Neuronal stem cell (in vitro differentiated cells): ENCODE measurements around the gene TIMM9.

Source experiments
- DNase-seq: peaks from one replicate; pipeline ENCODE4 v3.0.0-alpha.2; 2013; ENCODE audit warnings: low spot score
- H2AFZ ChIP-seq: one replicate; pipeline ENCODE4 v1.6.1; 2013; ENCODE audit warnings: mild to moderate bottlenecking, low read length, inconsistent platforms
- H2AK5ac ChIP-seq: 2 replicates; pipeline ENCODE4 v1.6.1; 2013; ENCODE audit warnings: low read depth, mild to moderate bottlenecking, inconsistent platforms, low read length, moderate library complexity, mixed read lengths
- H2BK120ac ChIP-seq: 2 replicates; pipeline ENCODE4 v1.6.1; 2013; ENCODE audit warnings: low read depth, mild to moderate bottlenecking, inconsistent platforms, low read length, moderate library complexity, mixed read lengths
- H2BK12ac ChIP-seq: one replicate; pipeline ENCODE4 v1.6.1; 2013; ENCODE audit warnings: low read length, inconsistent platforms
- H2BK15ac ChIP-seq: 2 replicates; pipeline ENCODE4 v1.6.1; 2013; ENCODE audit warnings: mild to moderate bottlenecking, low read length, inconsistent platforms, mixed read lengths
- H2BK5ac ChIP-seq: one replicate; pipeline ENCODE4 v1.6.1; 2013; ENCODE audit warnings: inconsistent platforms, mild to moderate bottlenecking, low read length, moderate library complexity
- H3K14ac ChIP-seq: one replicate; pipeline ENCODE4 v1.6.1; 2013; ENCODE audit warnings: low read length, inconsistent platforms
- H3K18ac ChIP-seq: 2 replicates; pipeline ENCODE4 v1.6.1; 2013; ENCODE audit warnings: low read length, inconsistent platforms
- H3K23ac ChIP-seq: 2 replicates; pipeline ENCODE4 v1.6.1; 2013; ENCODE audit warnings: low read depth, mild to moderate bottlenecking, mixed read lengths, low read length, inconsistent platforms; ENCODE audit not compliant: poor library complexity
- H3K27ac ChIP-seq: replicated peaks from 3 replicates; pipeline ENCODE4 v1.5.1; 2013; ENCODE audit warnings: low read length, inconsistent platforms
- H3K27me3 ChIP-seq, 3 experiments: 2 replicates each; pipeline ENCODE4 v1.6.1; 2013; ENCODE audit warnings: low read length in 3 of 3, mild to moderate bottlenecking in 2 of 3, inconsistent platforms in 1 of 3, low read depth in 1 of 3, mixed read lengths in 1 of 3, moderate library complexity in 1 of 3; ENCODE audit not compliant: control insufficient read depth in 3 of 3, insufficient read depth in 3 of 3
- H3K36me3 ChIP-seq, 2 donors: replicated peaks in 1 of 2; 2 replicates each; pipeline ENCODE4 v1.6.1; 2013; ENCODE audit warnings: low read length in 2 of 2; ENCODE audit not compliant: control insufficient read depth in 2 of 2, insufficient read depth in 2 of 2
- H3K4ac ChIP-seq: 2 replicates; pipeline ENCODE4 v1.6.1; 2013; ENCODE audit warnings: inconsistent platforms, mild to moderate bottlenecking, low read length, moderate library complexity
- H3K4me1 ChIP-seq, 2 donors: 1 replicate in 1 of 2; 2 replicates in 1 of 2; pipeline ENCODE4 v1.6.1; 2013; ENCODE audit warnings: low read length in 2 of 2, low read depth in 1 of 2; ENCODE audit not compliant: control insufficient read depth in 2 of 2, insufficient read depth in 1 of 2
- H3K4me2 ChIP-seq: one replicate; pipeline ENCODE4 v1.6.1; 2013; ENCODE audit warnings: mild to moderate bottlenecking, low read length, inconsistent platforms; ENCODE audit not compliant: insufficient read depth, poor library complexity, severe bottlenecking
- H3K4me3 ChIP-seq, 2 donors: 2 replicates each; pipeline ENCODE4 v1.5.1; 2013; ENCODE audit warnings: low read length in 2 of 2, mild to moderate bottlenecking in 2 of 2, inconsistent platforms in 1 of 2, moderate library complexity in 1 of 2
- H3K79me1 ChIP-seq: one replicate; pipeline ENCODE4 v1.6.1; 2013; ENCODE audit warnings: low read depth, mild to moderate bottlenecking, inconsistent platforms, low read length, moderate library complexity
- H3K9ac ChIP-seq: one replicate; pipeline ENCODE4 v1.6.1; 2013; ENCODE audit warnings: mild to moderate bottlenecking, low read depth, low read length, inconsistent platforms; ENCODE audit not compliant: poor library complexity
- H3K9me3 ChIP-seq, 2 donors: replicated peaks in 1 of 2; 2 replicates each; pipeline versions ENCODE3 to v1.6.1; 2013; ENCODE audit warnings: low read length in 2 of 2, mild to moderate bottlenecking in 2 of 2, inconsistent platforms in 1 of 2, low read depth in 1 of 2, mixed read lengths in 1 of 2, moderate library complexity in 1 of 2; ENCODE audit not compliant: control insufficient read depth in 2 of 2, insufficient read depth in 1 of 2
- H4K8ac ChIP-seq: one replicate; pipeline ENCODE4 v1.6.1; 2013; ENCODE audit warnings: low read depth, mild to moderate bottlenecking, inconsistent platforms, low read length, moderate library complexity
- H4K91ac ChIP-seq: one replicate; pipeline ENCODE4 v1.6.1; 2013; ENCODE audit warnings: low read length, low read depth, mild to moderate bottlenecking, inconsistent platforms; ENCODE audit not compliant: poor library complexity
- WGBS, 2 donors: extraction: QIAGEN DNeasy Blood & Tissue Kit; methylation state at CpG; one replicate each; pipeline ENCODE4 v1.1.7; 2013; ENCODE audit warnings: missing lambda C conversion rate in 2 of 2, mixed read lengths in 1 of 2; ENCODE audit not compliant: insufficient read length in 2 of 2, insufficient replicate concordance in 1 of 2; ENCODE audit errors: extremely low coverage in 2 of 2; 5-methylcytosine and 5-hydroxymethylcytosine counted together

Gene TIMM9

GRCh38 chr14:58460772-58461171, 33.4 kb upstream of the TIMM9 start:
- H3K27ac ChIP-seq: no peak overlapping the region

GRCh38 chr14:58455593-58456265, 28.4 kb upstream of the TIMM9 start:
- no peak overlapping the region for H2BK15ac ChIP-seq
- no peak overlapping the region for H2AK5ac ChIP-seq
- H3K9ac ChIP-seq: no peak overlapping the region
- no peak overlapping the region for H4K8ac ChIP-seq
- H2BK120ac ChIP-seq: no peak overlapping the region
- H3K79me1 ChIP-seq: peaks cover 2% of the 10 kb centered on the region
- H2BK12ac ChIP-seq: no peak overlapping the region
- no peak overlapping the region for H3K4me2 ChIP-seq
- no peak for DNase-seq
- H3K36me3 ChIP-seq: peaks cover 9 to 100% of the 10 kb centered on the region in 2 donors
- H3K23ac ChIP-seq: no peak overlapping the region
- WGBS, 2 donors: no CpG with 5 or more reads among the region's 9 CpGs
- no peak overlapping the region for H3K14ac ChIP-seq
- no peak overlapping the region for H2BK5ac ChIP-seq
- no peak overlapping the region for H2AFZ ChIP-seq
- H3K27me3 ChIP-seq: no peaks in the 10 kb centered on the region
- H3K4me3 ChIP-seq: no peak overlapping the region
- H3K18ac ChIP-seq: no peak overlapping the region
- H3K4me1 ChIP-seq: no peaks in the 10 kb centered on the region
- no peak overlapping the region for H4K91ac ChIP-seq
- H3K27ac ChIP-seq: no peak overlapping the region
- H3K4ac ChIP-seq: no peak overlapping the region
- H3K9me3 ChIP-seq: no peaks in the 10 kb centered on the region

More at GRCh38 chr14:58460772-58461171, 33.4 kb upstream of the TIMM9 start:
- no peak overlapping the region for H2BK12ac ChIP-seq
- peaks cover 2 to 97% of the 10 kb centered on the region in 2 donors for H3K36me3 ChIP-seq
- no peak overlapping the region for H3K14ac ChIP-seq
- H4K8ac ChIP-seq: no peak overlapping the region
- H3K23ac ChIP-seq: no peak overlapping the region
- no peak overlapping the region for H2BK5ac ChIP-seq
- no peaks in the 10 kb centered on the region for H3K79me1 ChIP-seq
- no peak overlapping the region for H3K4ac ChIP-seq
- DNase-seq: no peak
- H2AFZ ChIP-seq: no peak overlapping the region
- no peak overlapping the region for H2BK15ac ChIP-seq
- H2AK5ac ChIP-seq: no peak overlapping the region
- no peak overlapping the region for H3K4me2 ChIP-seq
- no peaks in the 10 kb centered on the region for H3K4me1 ChIP-seq
- H3K27me3 ChIP-seq: no peaks in the 10 kb centered on the region
- no peak overlapping the region for H3K4me3 ChIP-seq
- no peak overlapping the region for H3K9ac ChIP-seq
- no peak overlapping the region for H4K91ac ChIP-seq
- H3K9me3 ChIP-seq: no peaks in the 10 kb centered on the region
- no CpG with 5 or more reads among the region's 2 CpGs for WGBS, 2 donors
- no peak overlapping the region for H2BK120ac ChIP-seq
- H3K18ac ChIP-seq: no peak overlapping the region

- H3K27ac ChIP-seq: no peak overlapping the region
- H3K36me3 ChIP-seq: peaks cover 13 to 96% of the 10 kb centered on the region in 2 donors
Measured at GRCh38 chr14:58444627-58445026, 17.3 kb upstream of the TIMM9 start.

GRCh38 chr14:58439476-58439875, 12.1 kb upstream of the TIMM9 start:
- Histone ChIP-seq H2BK5ac (no peak overlapping the region), H4K91ac (no peak overlapping the region), H3K4me3 (no peak overlapping the region), H3K4me2 (no peak overlapping the region), H3K23ac (no peak overlapping the region), H3K9ac (no peak overlapping the region), H3K14ac (no peak overlapping the region), H2BK120ac (no peak overlapping the region), H2AK5ac (no peak overlapping the region), H2AFZ (no peak overlapping the region), H3K9me3 (no peaks in the 10 kb centered on the region), H2BK15ac (no peak overlapping the region), H3K27ac (no peak overlapping the region), H3K27me3 (no peaks in the 10 kb centered on the region), H3K36me3 (peaks cover 3 to 97% of the 10 kb centered on the region in 2 donors), H4K8ac (no peak overlapping the region), H2BK12ac (no peak overlapping the region), H3K79me1 (no peaks in the 10 kb centered on the region), H3K4me1 (no peaks in the 10 kb centered on the region), H3K18ac (no peak overlapping the region), H3K4ac (no peak overlapping the region)
- WGBS, 2 donors: no CpG with 5 or more reads among the region's 5 CpGs
- no peak for DNase-seq

More at GRCh38 chr14:58444627-58445026, 17.3 kb upstream of the TIMM9 start:
- no peak overlapping the region for H3K14ac ChIP-seq
- H3K4ac ChIP-seq: no peak overlapping the region
- no peaks in the 10 kb centered on the region for H3K79me1 ChIP-seq
- H3K9ac ChIP-seq: no peak overlapping the region
- H2BK5ac ChIP-seq: no peak overlapping the region
- H3K9me3 ChIP-seq: no peaks in the 10 kb centered on the region
- no peak overlapping the region for H3K18ac ChIP-seq
- H2AK5ac ChIP-seq: no peak overlapping the region
- no peak overlapping the region for H2AFZ ChIP-seq
- no peaks in the 10 kb centered on the region for H3K4me1 ChIP-seq
- no peak overlapping the region for H3K23ac ChIP-seq
- no peak overlapping the region for H2BK15ac ChIP-seq
- no peak overlapping the region for H2BK120ac ChIP-seq
- no peak overlapping the region for H2BK12ac ChIP-seq
- no CpG with 5 or more reads among the region's 5 CpGs for WGBS, 2 donors
- H4K8ac ChIP-seq: no peak overlapping the region
- H3K27me3 ChIP-seq: no peaks in the 10 kb centered on the region
- no peak overlapping the region for H3K4me3 ChIP-seq
- no peak overlapping the region for H3K4me2 ChIP-seq
- no peak overlapping the region for H4K91ac ChIP-seq
- no peak for DNase-seq
